Astrocyte (in vitro differentiated cells and primary cell): Measurements from ENCODE around the gene CCND1.

Experiments
- CTCF ChIP-seq: IDR thresholded peaks from 2 replicates; pipeline ENCODE4 v1.5.1; 2011; ENCODE audit warnings: low read depth, mild to moderate bottlenecking, inconsistent platforms, low read length, moderate library complexity; ENCODE audit not compliant: insufficient read depth
- EZH2 ChIP-seq: IDR thresholded peaks from 2 replicates; pipeline ENCODE4 v1.6.1; 2012; ENCODE audit warnings: mild to moderate bottlenecking, low read length, inconsistent platforms; ENCODE audit not compliant: insufficient read depth

DNA sequence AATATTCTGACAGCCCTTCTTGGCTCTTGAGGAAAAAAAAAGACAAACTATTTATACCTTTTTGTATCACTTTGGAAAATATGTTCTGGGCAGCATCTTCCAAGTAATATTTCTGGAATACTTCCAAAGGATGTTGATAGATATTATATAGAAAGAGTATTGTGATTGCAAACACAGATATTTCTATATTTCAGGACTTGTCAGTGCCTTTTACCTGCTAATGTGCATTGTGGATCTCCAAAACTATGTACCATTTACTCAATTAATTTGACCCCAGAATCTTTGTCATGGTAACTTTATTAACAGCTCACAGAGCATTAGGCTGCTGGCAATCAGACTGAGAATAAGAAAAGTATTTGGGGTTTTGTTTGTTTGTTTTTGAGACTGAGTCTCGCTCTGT, 16.7 kb upstream of the CCND1 start:
- TF ChIP-seq CTCF (no peak), EZH2 (no peak)
